Measurements from ENCODE around the gene MIPOL1.

DNA sequence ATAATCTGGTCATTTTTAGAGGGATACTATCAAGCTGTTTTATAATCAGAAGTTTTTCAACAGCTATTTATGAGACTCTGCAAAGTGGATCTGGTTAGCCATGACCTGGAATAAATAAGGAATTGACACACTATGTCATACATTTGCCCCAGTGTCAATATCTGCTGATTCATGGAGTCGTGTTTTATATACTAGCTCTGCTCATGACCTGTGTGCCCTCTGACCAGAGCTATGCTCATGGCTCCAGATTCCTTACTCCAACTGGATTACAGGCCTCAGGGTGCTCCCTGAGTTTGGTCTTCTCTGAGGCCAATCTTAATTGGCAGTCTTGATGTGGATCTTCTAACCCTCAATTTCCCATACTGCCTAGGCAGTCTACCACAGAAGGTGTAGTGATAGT lies 256.2 kb downstream of the MIPOL1 start:
- TF ChIP-seq MEIS2 (CRISPR knock-in tag; IDR thresholded peaks at IDR 0.05) (no peak), ZNF329 (CRISPR knock-in tag; IDR thresholded peaks at IDR 0.05; ENCODE audit: low read depth) (no peak), ZNF343 (CRISPR knock-in tag; IDR thresholded peaks at IDR 0.05) (no peak)
- TF ChIP-seq, protein P1, sequence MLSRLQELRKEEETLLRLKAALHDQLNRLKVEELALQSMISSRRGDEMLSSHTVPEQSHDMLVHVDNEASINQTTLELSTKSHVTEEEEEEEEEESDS (CRISPR knock-in tag; IDR thresholded peaks at IDR 0.05; ENCODE audit: borderline replicate concordance), result no peak
- TF ChIP-seq, protein P2, sequence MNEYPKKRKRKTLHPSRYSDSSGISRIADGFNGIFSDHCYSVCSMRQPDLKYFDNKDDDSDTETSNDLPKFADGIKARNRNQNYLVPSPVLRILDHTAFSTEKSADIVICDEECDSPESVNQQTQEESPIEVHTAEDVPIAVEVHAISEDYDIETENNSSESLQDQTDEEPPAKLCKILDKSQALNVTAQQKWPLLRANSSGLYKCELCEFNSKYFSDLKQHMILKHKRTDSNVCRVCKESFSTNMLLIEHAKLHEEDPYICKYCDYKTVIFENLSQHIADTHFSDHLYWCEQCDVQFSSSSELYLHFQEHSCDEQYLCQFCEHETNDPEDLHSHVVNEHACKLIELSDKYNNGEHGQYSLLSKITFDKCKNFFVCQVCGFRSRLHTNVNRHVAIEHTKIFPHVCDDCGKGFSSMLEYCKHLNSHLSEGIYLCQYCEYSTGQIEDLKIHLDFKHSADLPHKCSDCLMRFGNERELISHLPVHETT (CRISPR knock-in tag; conservative IDR thresholded peaks at IDR 0.05), result no peak
- TF ChIP-seq, protein P3, sequence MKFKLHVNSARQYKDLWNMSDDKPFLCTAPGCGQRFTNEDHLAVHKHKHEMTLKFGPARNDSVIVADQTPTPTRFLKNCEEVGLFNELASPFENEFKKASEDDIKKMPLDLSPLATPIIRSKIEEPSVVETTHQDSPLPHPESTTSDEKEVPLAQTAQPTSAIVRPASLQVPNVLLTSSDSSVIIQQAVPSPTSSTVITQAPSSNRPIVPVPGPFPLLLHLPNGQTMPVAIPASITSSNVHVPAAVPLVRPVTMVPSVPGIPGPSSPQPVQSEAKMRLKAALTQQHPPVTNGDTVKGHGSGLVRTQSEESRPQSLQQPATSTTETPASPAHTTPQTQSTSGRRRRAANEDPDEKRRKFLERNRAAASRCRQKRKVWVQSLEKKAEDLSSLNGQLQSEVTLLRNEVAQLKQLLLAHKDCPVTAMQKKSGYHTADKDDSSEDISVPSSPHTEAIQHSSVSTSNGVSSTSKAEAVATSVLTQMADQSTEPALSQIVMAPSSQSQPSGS (CRISPR knock-in tag; IDR thresholded peaks at IDR 0.05), result no peak
